Measurements from ENCODE around the gene SH3BP5.

- TF ChIP-seq EP300 (IDR thresholded peaks at IDR 0.05) (no peak), CTCF (IDR thresholded peaks at IDR 0.05) (no peak), POLR2A (IDR thresholded peaks at IDR 0.05) (no peak)
Measured at GRCh38 chr3:15284121-15284889, 48.1 kb downstream of the SH3BP5 start.
